Measurements from ENCODE around the gene PPP2R5E.

The PPP2R5E gene

GRCh38 chr14:63421226-63421625 is 122.0 kb downstream of the PPP2R5E start:
- Histone ChIP-seq H3K9ac (ENCODE audit: low read length) (no peak overlapping the region), H4K20me1 (ENCODE audit: insufficient read depth, low read length) (no peaks in the 10 kb centered on the region), H3K79me2 (ENCODE audit: insufficient read depth, low read length) (0 out of 2 replicates have a peak, but pooled peaks cover 10% of the 10 kb centered on the region), H3K9me3 (ENCODE audit: low read length) (no peaks in the 10 kb centered on the region), H3K27me3 (ENCODE audit: insufficient read depth, low read length) (no peaks in the 10 kb centered on the region), H3K9me2 (ENCODE audit: low read depth, low read length) (no peaks in the 10 kb centered on the region), H3K4me1 (ENCODE audit: insufficient read depth, low read length, severe bottlenecking) (peaks cover 8% of the 10 kb centered on the region), H3K27ac (ENCODE audit: low read depth, low read length, poor library complexity, severe bottlenecking) (no peak overlapping the region), H3K4me3 (ENCODE audit: low read depth, low read length, poor library complexity, severe bottlenecking) (no peak overlapping the region), H3F3A (ENCODE audit: insufficient read depth, low read length) (no peaks in the 10 kb centered on the region), H3K4me2 (ENCODE audit: low read length) (no peak overlapping the region), H2AFZ (ENCODE audit: low read length) (no peak overlapping the region), H3K36me3 (ENCODE audit: insufficient read depth, low read length) (peaks cover 30% of the 10 kb centered on the region)
- TF ChIP-seq CTCF (IDR thresholded peaks at IDR 0.05; ENCODE audit: low read length) = no peak

- H3K4me3 ChIP-seq (ENCODE audit: low read depth, low read length, poor library complexity, severe bottlenecking) = no peak overlapping the region
- no peak overlapping the region for H3K9ac ChIP-seq (ENCODE audit: low read length)
- no peaks in the 10 kb centered on the region for H4K20me1 ChIP-seq (ENCODE audit: insufficient read depth, low read length)
- no peak overlapping the region for H3K4me2 ChIP-seq (ENCODE audit: low read length)
- no peaks in the 10 kb centered on the region for H3K9me2 ChIP-seq (ENCODE audit: low read depth, low read length)
- H3K79me2 ChIP-seq (ENCODE audit: insufficient read depth, low read length) = no peaks in the 10 kb centered on the region
- peaks cover 8% of the 10 kb centered on the region for H3K4me1 ChIP-seq (ENCODE audit: insufficient read depth, low read length, severe bottlenecking)
- TF ChIP-seq CTCF (IDR thresholded peaks at IDR 0.05; ENCODE audit: low read length) = no peak
- TF ChIP-seq EZH2 (IDR thresholded peaks at IDR 0.05; ENCODE audit: borderline replicate concordance, low read length) = no peak
- peaks cover 47% of the 10 kb centered on the region for H3K36me3 ChIP-seq (ENCODE audit: insufficient read depth, low read length)
- no peaks in the 10 kb centered on the region for H3K9me3 ChIP-seq (ENCODE audit: low read length)
- H2AFZ ChIP-seq (ENCODE audit: low read length) = no peak overlapping the region
- no peaks in the 10 kb centered on the region for H3K27me3 ChIP-seq (ENCODE audit: insufficient read depth, low read length)
- no peaks in the 10 kb centered on the region for H3F3A ChIP-seq (ENCODE audit: insufficient read depth, low read length)
- no peak overlapping the region for H3K27ac ChIP-seq (ENCODE audit: low read depth, low read length, poor library complexity, severe bottlenecking)
These were observed 125.2 kb downstream of the PPP2R5E start for GRCh38 chr14:63418020-63418419.

GRCh38 chr14:63413009-63413408 is 130.2 kb downstream of the PPP2R5E start:
- Histone ChIP-seq H3K27ac (ENCODE audit: low read depth, low read length, poor library complexity, severe bottlenecking) (no peak overlapping the region), H3K9me2 (ENCODE audit: low read depth, low read length) (no peaks in the 10 kb centered on the region), H4K20me1 (ENCODE audit: insufficient read depth, low read length) (no peaks in the 10 kb centered on the region), H3K27me3 (ENCODE audit: insufficient read depth, low read length) (no peaks in the 10 kb centered on the region), H3K36me3 (ENCODE audit: insufficient read depth, low read length) (peaks cover 41% of the 10 kb centered on the region), H3K79me2 (ENCODE audit: insufficient read depth, low read length) (no peaks in the 10 kb centered on the region), H3K9ac (ENCODE audit: low read length) (no peak overlapping the region), H3K4me2 (ENCODE audit: low read length) (no peak overlapping the region), H3K4me1 (ENCODE audit: insufficient read depth, low read length, severe bottlenecking) (peaks cover 2% of the 10 kb centered on the region), H2AFZ (ENCODE audit: low read length) (no peak overlapping the region), H3F3A (ENCODE audit: insufficient read depth, low read length) (no peaks in the 10 kb centered on the region), H3K4me3 (ENCODE audit: low read depth, low read length, poor library complexity, severe bottlenecking) (no peak overlapping the region), H3K9me3 (ENCODE audit: low read length) (no peaks in the 10 kb centered on the region)
- TF ChIP-seq EZH2 (IDR thresholded peaks at IDR 0.05; ENCODE audit: borderline replicate concordance, low read length) (no peak), CTCF (IDR thresholded peaks at IDR 0.05; ENCODE audit: low read length) (no peak)

All from OCI-LY1 (cell line).